HCT116 (cell line): ENCODE data around the gene BEND5. TPM values are rescaled to one million over a fixed set of nuclear protein-coding genes. Genes with fewer than 3 reads are reported as not detected.

Experiments
- ATAC-seq: fragments of 200-7000 bp; cut with Tn5 transposase; 2 replicates; pipeline ENCODE4 v1.9.1; 2020; ENCODE audit warnings: mild to moderate bottlenecking, moderate library complexity
- BruUV-seq: library from RNA; stranded (reverse); fragments of 400-500 nt; replicated peaks from 2 replicates; lab custom pipeline; 2021; lab: Mats Ljungman, UMichigan
- CTCF ChIA-PET: fragments of 300-600 bp; sonication (Branson Sonifier 250); formaldehyde crosslinking; loops from one replicate; lab custom pipeline; 2021; ENCODE audit warnings: antibody characterized with exemption; lab: Charles Lee
- POLR2A ChIA-PET: fragments of 300-600, 350-600 bp; sonication (Branson Sonifier 250); formaldehyde crosslinking; loops from one replicate; lab custom pipeline; 2021; ENCODE audit warnings: antibody characterized with exemption; lab: Charles Lee
- RAD21 ChIA-PET, 2 experiments: fragments of 300-600 bp; sonication (Branson Sonifier 250); formaldehyde crosslinking; loops; one replicate each; lab custom pipeline; 2023; ENCODE audit warnings: low total read pairs in 2 of 2; ENCODE audit not compliant: uncharacterized antibody in 2 of 2, unreplicated experiment in 2 of 2, low non-redundant PET in 1 of 2; lab: Charles Lee
- DNase-seq: peaks from one replicate; pipeline ENCODE4 v3.0.0-alpha.2; 2010; ENCODE audit warnings: low read depth, low spot score
- H2AFZ ChIP-seq: fragments of 200-600 bp; shearing (Covaris generic), sonication (generic); 2 replicates; pipeline ENCODE4 v1.6.1; 2017; ENCODE audit warnings: low read depth, mixed run types, mixed read lengths, antibody characterized with exemption, low read length; ENCODE audit not compliant: poor library complexity, severe bottlenecking
- H3K27ac ChIP-seq: 2 replicates; pipeline ENCODE4 v1.5.1; 2012; ENCODE audit warnings: low read depth, low read length
- H3K27me3 ChIP-seq: fragments of 200-600 bp; sonication (generic); 2 replicates; pipeline ENCODE4 v1.6.1; 2016; ENCODE audit warnings: mixed run types, low read length, mixed read lengths; ENCODE audit not compliant: insufficient read depth
- H3K36me3 ChIP-seq, 2 experiments: fragments of 200-500 bp in 1 of 2; fragments of 200-600 bp in 1 of 2; sonication (Bioruptor generic) in 1 of 2; sonication (generic) in 1 of 2; 2 replicates each; pipeline versions ENCODE4 v1.5.1 to v1.6.1; 2014 to 2016; ENCODE audit warnings: low read length in 2 of 2, inconsistent platforms in 1 of 2, mixed read lengths in 1 of 2, mixed run types in 1 of 2; ENCODE audit not compliant: insufficient read depth in 2 of 2, control insufficient read depth in 1 of 2
- H3K4me1 ChIP-seq, 2 experiments: fragments of 200-600 bp in 1 of 2; sonication (generic) in 1 of 2; 2 replicates each; pipeline versions ENCODE4 v1.5.1 to v1.6.1; 2012 to 2017; ENCODE audit warnings: low read length in 2 of 2, inconsistent platforms in 1 of 2, mild to moderate bottlenecking in 1 of 2, mixed read lengths in 1 of 2, mixed run types in 1 of 2, moderate library complexity in 1 of 2; ENCODE audit not compliant: insufficient read depth in 2 of 2, control insufficient read depth in 1 of 2
- H3K4me2 ChIP-seq: fragments of 200-600 bp; sonication (generic); 2 replicates; pipeline ENCODE4 v1.6.1; 2017; ENCODE audit warnings: mixed run types, low read length, mixed read lengths
- H3K4me3 ChIP-seq, 2 experiments: fragments of 200-600 bp in 1 of 2; sonication (generic) in 1 of 2; replicated peaks in 1 of 2; 2 replicates each; pipeline ENCODE4 v1.5.1; 2011 to 2016; ENCODE audit warnings: low read length in 2 of 2, control low read depth in 1 of 2, low read depth in 1 of 2, mild to moderate bottlenecking in 1 of 2, mixed read lengths in 1 of 2, mixed run types in 1 of 2
- H3K79me2 ChIP-seq: fragments of 200-600 bp; sonication (generic); 2 replicates; pipeline ENCODE4 v1.6.1; 2017; ENCODE audit warnings: mild to moderate bottlenecking, mixed run types, low read length, moderate library complexity, mixed read lengths; ENCODE audit not compliant: insufficient read depth
- H3K9ac ChIP-seq: fragments of 200-600 bp; sonication (generic); 2 replicates; pipeline ENCODE4 v1.6.1; 2016; ENCODE audit warnings: low read length, mixed read lengths
- H3K9me2 ChIP-seq: fragments of 200-600 bp; sonication (generic), shearing (Covaris generic); 2 replicates; pipeline ENCODE4 v1.6.1; 2017; ENCODE audit warnings: mixed run types, mild to moderate bottlenecking, moderate library complexity; ENCODE audit not compliant: insufficient read depth
- H3K9me3 ChIP-seq, 2 experiments: fragments of 200-500 bp in 1 of 2; fragments of 200-600 bp in 1 of 2; sonication (Bioruptor generic) in 1 of 2; sonication (generic) in 1 of 2; 2 replicates each; pipeline ENCODE4 v1.6.1; 2014 to 2017; ENCODE audit warnings: low read length in 2 of 2, mixed read lengths in 2 of 2, inconsistent platforms in 1 of 2, low read depth in 1 of 2, mild to moderate bottlenecking in 1 of 2, mixed run types in 1 of 2, moderate library complexity in 1 of 2; ENCODE audit not compliant: control insufficient read depth in 1 of 2, insufficient read depth in 1 of 2
- H4K20me1 ChIP-seq: fragments of 200-600 bp; sonication (generic), shearing (Covaris generic); 2 replicates; pipeline ENCODE4 v1.6.1; 2017; ENCODE audit warnings: mixed run types, mild to moderate bottlenecking, moderate library complexity; ENCODE audit not compliant: insufficient read depth
- CBX3 ChIP-seq: IDR thresholded peaks from 2 replicates; pipeline ENCODE4 v1.6.1; 2012; ENCODE audit warnings: low read depth
- EGR1 ChIP-seq: IDR thresholded peaks from 2 replicates; pipeline ENCODE4 v1.6.1; 2012; ENCODE audit warnings: low read depth
- EZH2phosphoT487 ChIP-seq: fragments of 200-600 bp; IDR thresholded peaks from 2 replicates; pipeline ENCODE4 v1.6.1; 2018; ENCODE audit warnings: antibody characterized with exemption, borderline replicate concordance
- FOSL1 ChIP-seq: IDR thresholded peaks from 2 replicates; pipeline ENCODE4 v1.6.1; 2012; ENCODE audit warnings: low read depth
- JUND ChIP-seq: IDR thresholded peaks from 2 replicates; pipeline ENCODE4 v1.6.1; 2012
- POLR2A ChIP-seq: IDR thresholded peaks from 2 replicates; pipeline ENCODE4 v1.7.0; 2011; ENCODE audit warnings: borderline replicate concordance; ENCODE audit not compliant: insufficient read depth, insufficient read length; ENCODE audit errors: extremely low read depth
- POLR2AphosphoS5 ChIP-seq: IDR thresholded peaks from 2 replicates; pipeline ENCODE4 v1.6.1; 2011; ENCODE audit warnings: mild to moderate bottlenecking, low read depth, low read length, moderate library complexity
- RAD21 ChIP-seq: IDR thresholded peaks from 2 replicates; pipeline ENCODE4 v1.6.1; 2012; ENCODE audit warnings: low read depth, mild to moderate bottlenecking
- TCF7L2 ChIP-seq: IDR thresholded peaks from 2 replicates; pipeline ENCODE4 v1.7.0; 2011; ENCODE audit warnings: borderline replicate concordance, inconsistent platforms; ENCODE audit not compliant: insufficient read depth, insufficient read length; ENCODE audit errors: extremely low read depth
- YY1 ChIP-seq: IDR thresholded peaks from 2 replicates; pipeline ENCODE4 v1.6.1; 2011; ENCODE audit warnings: low read length, low read depth, moderate library complexity, mild to moderate bottlenecking; ENCODE audit not compliant: insufficient replicate concordance; ENCODE audit errors: extremely low read depth
- ZNF274 ChIP-seq: fragments of 200-500 bp; sonication (Bioruptor generic); IDR thresholded peaks from 2 replicates; pipeline ENCODE4 v1.6.1; 2014; ENCODE audit warnings: mild to moderate bottlenecking, low read depth, low read length, inconsistent platforms
- intact Hi-C: fragments of 100-400 bp; cut with micrococcal nuclease; formaldehyde crosslinking; loops from 2 replicates; pipeline ENCODE4 v1.10.0; 2022
- total RNA-seq: library from RNA; stranded (reverse); gene quantifications from one replicate; pipeline ENCODE4 v1.2.1, GENCODE V29; 2021; ENCODE audit not compliant: unreplicated experiment
- TF ChIP-seq, protein P1 (sequence below): IDR thresholded peaks from 2 replicates; pipeline ENCODE4 v1.6.1; 2012
- TF ChIP-seq, protein P2 (sequence below): IDR thresholded peaks from 2 replicates; pipeline ENCODE4 v1.6.1; 2012; ENCODE audit warnings: low read depth
- TF ChIP-seq, protein P3 (sequence below): IDR thresholded peaks from 2 replicates; pipeline ENCODE4 v1.6.1; 2011; ENCODE audit warnings: mild to moderate bottlenecking, low read length, moderate library complexity; ENCODE audit not compliant: insufficient replicate concordance; ENCODE audit errors: extremely low read depth
- TF ChIP-seq, protein P4 (sequence below): IDR thresholded peaks from 2 replicates; pipeline ENCODE4 v1.6.1; 2012

The BEND5 gene
- total RNA-seq, 1 experiment from 2014 or later, result not detected

DNA sequence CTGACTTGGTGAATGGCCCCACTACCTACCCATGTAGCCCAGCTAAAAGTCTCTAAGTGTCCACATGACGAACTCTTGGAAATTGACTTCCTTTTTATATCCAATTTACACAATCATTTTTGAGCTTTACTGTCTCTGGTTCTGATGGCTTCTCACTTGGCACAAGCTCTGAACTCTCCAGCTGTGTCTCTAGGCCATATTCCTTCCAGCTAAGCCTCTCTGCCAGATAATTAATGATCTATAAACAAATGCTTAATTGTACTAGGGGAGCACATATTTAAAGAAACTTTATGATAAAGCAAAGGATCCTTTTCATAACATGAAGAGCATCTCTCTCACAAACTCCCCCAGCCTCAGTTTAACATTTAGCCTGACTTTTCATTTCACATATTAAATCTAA, 16.3 kb upstream of the BEND5 start:
- Histone ChIP-seq H3K79me2 (no peaks in the 10 kb centered on the region), H3K4me1 (no peaks in the 10 kb centered on the region), H3K36me3 (no peaks in the 10 kb centered on the region), H3K9ac (no peak overlapping the region), H3K27ac (no peak overlapping the region), H3K9me2 (no peaks in the 10 kb centered on the region), H4K20me1 (no peaks in the 10 kb centered on the region), H2AFZ (no peak overlapping the region), H3K4me3 (no peak overlapping the region), H3K9me3 (no peaks in the 10 kb centered on the region), H3K4me2 (no peak overlapping the region), H3K27me3 (no peaks in the 10 kb centered on the region)
- no peak for TF ChIP-seq EGR1
- no peak for TF ChIP-seq EZH2phosphoT487
- TF ChIP-seq ZNF274, result no peak
- TF ChIP-seq FOSL1, result no peak
- TF ChIP-seq, protein P1, sequence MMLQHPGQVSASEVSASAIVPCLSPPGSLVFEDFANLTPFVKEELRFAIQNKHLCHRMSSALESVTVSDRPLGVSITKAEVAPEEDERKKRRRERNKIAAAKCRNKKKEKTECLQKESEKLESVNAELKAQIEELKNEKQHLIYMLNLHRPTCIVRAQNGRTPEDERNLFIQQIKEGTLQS, result no peak
- no peak for TF ChIP-seq TCF7L2
- no peak for TF ChIP-seq JUND
- TF ChIP-seq, protein P2, sequence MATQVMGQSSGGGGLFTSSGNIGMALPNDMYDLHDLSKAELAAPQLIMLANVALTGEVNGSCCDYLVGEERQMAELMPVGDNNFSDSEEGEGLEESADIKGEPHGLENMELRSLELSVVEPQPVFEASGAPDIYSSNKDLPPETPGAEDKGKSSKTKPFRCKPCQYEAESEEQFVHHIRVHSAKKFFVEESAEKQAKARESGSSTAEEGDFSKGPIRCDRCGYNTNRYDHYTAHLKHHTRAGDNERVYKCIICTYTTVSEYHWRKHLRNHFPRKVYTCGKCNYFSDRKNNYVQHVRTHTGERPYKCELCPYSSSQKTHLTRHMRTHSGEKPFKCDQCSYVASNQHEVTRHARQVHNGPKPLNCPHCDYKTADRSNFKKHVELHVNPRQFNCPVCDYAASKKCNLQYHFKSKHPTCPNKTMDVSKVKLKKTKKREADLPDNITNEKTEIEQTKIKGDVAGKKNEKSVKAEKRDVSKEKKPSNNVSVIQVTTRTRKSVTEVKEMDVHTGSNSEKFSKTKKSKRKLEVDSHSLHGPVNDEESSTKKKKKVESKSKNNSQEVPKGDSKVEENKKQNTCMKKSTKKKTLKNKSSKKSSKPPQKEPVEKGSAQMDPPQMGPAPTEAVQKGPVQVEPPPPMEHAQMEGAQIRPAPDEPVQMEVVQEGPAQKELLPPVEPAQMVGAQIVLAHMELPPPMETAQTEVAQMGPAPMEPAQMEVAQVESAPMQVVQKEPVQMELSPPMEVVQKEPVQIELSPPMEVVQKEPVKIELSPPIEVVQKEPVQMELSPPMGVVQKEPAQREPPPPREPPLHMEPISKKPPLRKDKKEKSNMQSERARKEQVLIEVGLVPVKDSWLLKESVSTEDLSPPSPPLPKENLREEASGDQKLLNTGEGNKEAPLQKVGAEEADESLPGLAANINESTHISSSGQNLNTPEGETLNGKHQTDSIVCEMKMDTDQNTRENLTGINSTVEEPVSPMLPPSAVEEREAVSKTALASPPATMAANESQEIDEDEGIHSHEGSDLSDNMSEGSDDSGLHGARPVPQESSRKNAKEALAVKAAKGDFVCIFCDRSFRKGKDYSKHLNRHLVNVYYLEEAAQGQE, result no peak
- TF ChIP-seq, protein P3, sequence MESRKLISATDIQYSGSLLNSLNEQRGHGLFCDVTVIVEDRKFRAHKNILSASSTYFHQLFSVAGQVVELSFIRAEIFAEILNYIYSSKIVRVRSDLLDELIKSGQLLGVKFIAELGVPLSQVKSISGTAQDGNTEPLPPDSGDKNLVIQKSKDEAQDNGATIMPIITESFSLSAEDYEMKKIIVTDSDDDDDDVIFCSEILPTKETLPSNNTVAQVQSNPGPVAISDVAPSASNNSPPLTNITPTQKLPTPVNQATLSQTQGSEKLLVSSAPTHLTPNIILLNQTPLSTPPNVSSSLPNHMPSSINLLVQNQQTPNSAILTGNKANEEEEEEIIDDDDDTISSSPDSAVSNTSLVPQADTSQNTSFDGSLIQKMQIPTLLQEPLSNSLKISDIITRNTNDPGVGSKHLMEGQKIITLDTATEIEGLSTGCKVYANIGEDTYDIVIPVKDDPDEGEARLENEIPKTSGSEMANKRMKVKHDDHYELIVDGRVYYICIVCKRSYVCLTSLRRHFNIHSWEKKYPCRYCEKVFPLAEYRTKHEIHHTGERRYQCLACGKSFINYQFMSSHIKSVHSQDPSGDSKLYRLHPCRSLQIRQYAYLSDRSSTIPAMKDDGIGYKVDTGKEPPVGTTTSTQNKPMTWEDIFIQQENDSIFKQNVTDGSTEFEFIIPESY, result no peak
- no peak for TF ChIP-seq POLR2A
- TF ChIP-seq YY1, result no peak
- TF ChIP-seq POLR2AphosphoS5, result no peak
- TF ChIP-seq, protein P4, sequence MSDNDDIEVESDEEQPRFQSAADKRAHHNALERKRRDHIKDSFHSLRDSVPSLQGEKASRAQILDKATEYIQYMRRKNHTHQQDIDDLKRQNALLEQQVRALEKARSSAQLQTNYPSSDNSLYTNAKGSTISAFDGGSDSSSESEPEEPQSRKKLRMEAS, result no peak
- TF ChIP-seq RAD21, result no peak
- no peak for TF ChIP-seq CBX3
- POLR2A ChIA-PET, result no interaction called here
- no peak for DNase-seq
- intact Hi-C loops, result no loop called here
- BruUV-seq, result no TSS peak
- RAD21 ChIA-PET, result no interaction called here
- no peak for ATAC-seq
- CTCF ChIA-PET, result no interaction called here
